IPS DF 4.7 (cell line): ENCODE results near the gene ACAP1.

ENCODE experiments used
- DNase-seq: peaks from one replicate; pipeline ENCODE4 v3.0.0-alpha.2; 2013; ENCODE audit warnings: low spot score; ENCODE audit errors: extremely low read depth

The ACAP1 gene

GRCh38 chr17:7311110-7311705, 25.1 kb upstream of the ACAP1 start:
- no peak for DNase-seq

- DNase-seq = no peak
These were observed 23.8 kb upstream of the ACAP1 start for GRCh38 chr17:7312432-7313087.

GRCh38 chr17:7313088-7313889, 23.0 kb upstream of the ACAP1 start:
- DNase-seq = no peak

GRCh38 chr17:7313890-7314718, 22.2 kb upstream of the ACAP1 start:
- DNase-seq = no peak

- no peak for DNase-seq
These were observed 21.4 kb upstream of the ACAP1 start, which contains the start of gene GPS2 for GRCh38 chr17:7314719-7315569. GPS2 (minus strand) TSS chr17:7315360; CDS start chr17:7315052, 308 bp downstream.

GRCh38 chr17:7315570-7316235, 20.6 kb upstream of the ACAP1 start:
- no peak for DNase-seq

- DNase-seq = no peak
These were observed 19.0 kb upstream of the ACAP1 start for GRCh38 chr17:7317161-7317803.

GRCh38 chr17:7318121-7318860, 18.0 kb upstream of the ACAP1 start:
- DNase-seq = no peak

- DNase-seq = no peak
These were observed 14.9 kb upstream of the ACAP1 start for GRCh38 chr17:7321466-7321865.

GRCh38 chr17:7322520-7323194, 13.7 kb upstream of the ACAP1 start:
- no peak for DNase-seq

GRCh38 chr17:7323731-7324437, 12.4 kb upstream of the ACAP1 start:
- DNase-seq = no peak

GRCh38 chr17:7324438-7324779, 11.9 kb upstream of the ACAP1 start:
- no peak for DNase-seq

GRCh38 chr17:7325031-7325528, 11.2 kb upstream of the ACAP1 start:
- no peak for DNase-seq

- no peak for DNase-seq
These were observed 10.1 kb upstream of the ACAP1 start for GRCh38 chr17:7326186-7326585.

- no peak for DNase-seq
These were observed 9.3 kb upstream of the ACAP1 start for GRCh38 chr17:7327056-7327455.

GRCh38 chr17:7327501-7327900, 8.8 kb upstream of the ACAP1 start:
- DNase-seq = no peak

- DNase-seq = no peak
These were observed 8.3 kb upstream of the ACAP1 start for GRCh38 chr17:7328009-7328408.
